ENCODE data around the gene WDR64.

- TF ChIP-seq POLR2AphosphoS5 (IDR thresholded peaks at IDR 0.05) (no peak), CTCF (IDR thresholded peaks at IDR 0.05) (no peak)
Observed at GRCh38 chr1:241652012-241652411, at the start of gene WDR64.
